NB4 (cell line): ENCODE data around the gene TARDBP.

Experiments used
- DNase-seq: peaks from one replicate; pipeline ENCODE4 v3.0.0; 2010; ENCODE audit warnings: low read depth
- H3K4me3 ChIP-seq: one replicate; pipeline ENCODE4 v1.5.1; 2011; ENCODE audit warnings: mild to moderate bottlenecking, low read depth, low read length, moderate library complexity
- CTCF ChIP-seq: IDR thresholded peaks from one replicate; pipeline ENCODE4 v1.5.1; 2012; ENCODE audit warnings: low read depth, low read length
- MAX ChIP-seq: IDR thresholded peaks from 2 replicates; pipeline ENCODE4 v1.6.1; 2011; ENCODE audit warnings: low read depth, low read length
- MYC ChIP-seq: IDR thresholded peaks from 2 replicates; pipeline ENCODE4 v1.6.1; 2011; ENCODE audit warnings: low read depth, low read length
- POLR2A ChIP-seq: IDR thresholded peaks from 2 replicates; pipeline ENCODE4 v1.6.1; 2011; ENCODE audit warnings: mild to moderate bottlenecking; ENCODE audit not compliant: insufficient read length; ENCODE audit errors: extremely low read depth

TARDBP gene

GRCh38 chr1:11058026-11058425 lies 45.6 kb downstream of the TARDBP start:
- no peak for DNase-seq
- H3K4me3 ChIP-seq: peak overlapping the region; percentile 82
- TF ChIP-seq MAX (no peak), MYC (no peak), POLR2A (no peak), CTCF (no peak)

GRCh38 chr1:11058595-11059154 lies 46.2 kb downstream of the TARDBP start:
- TF ChIP-seq MYC: no peak
- no peak for TF ChIP-seq CTCF
- TF ChIP-seq MAX: no peak
- no peak for TF ChIP-seq POLR2A
- DNase-seq: no peak
- H3K4me3 ChIP-seq: peak overlapping the region; percentile 82

GRCh38 chr1:11059155-11059967 lies 46.9 kb downstream of the TARDBP start:
- H3K4me3 ChIP-seq: peak overlapping the region; percentile 82
- peak; percentile 64 for TF ChIP-seq MAX
- no peak for TF ChIP-seq CTCF
- no peak for TF ChIP-seq POLR2A
- no peak for TF ChIP-seq MYC
- peak; percentile 61 for DNase-seq

GRCh38 chr1:11059968-11060830 lies 47.7 kb downstream of the TARDBP start, which contains the start of gene SRM:
SRM (minus strand) TSS chr1:11060018; CDS start chr1:11059943, 75 bp downstream.
- TF ChIP-seq POLR2A (peak; percentile 57), CTCF (no peak), MYC (peak; percentile 84), MAX (peak; percentile 87)
- H3K4me3 ChIP-seq: peak within 1 kb of the TSS; percentile 86
- DNase-seq: peak; percentile 93

- no peak overlapping the region for H3K4me3 ChIP-seq
- TF ChIP-seq MYC (no peak), CTCF (no peak), MAX (no peak), POLR2A (no peak)
- DNase-seq: peak; percentile 48
These were observed 49.4 kb downstream of the TARDBP start for GRCh38 chr1:11061652-11062365.
